Lung (tissue), 12 donors: ENCODE data around the gene ABCA1. TPM values are rescaled to one million over a fixed set of nuclear protein-coding genes. Genes with fewer than 3 reads are reported as not detected.

Source experiments
- ATAC-seq: fragments of 200-7000 bp; cut with Tn5 transposase; one replicate; pipeline ENCODE4 v1.9.1; 2020; ENCODE audit warnings: moderate number of reproducible peaks; ENCODE audit not compliant: insufficient read depth, low FRiP score
- DNase-seq, 3 donors: peaks; one replicate each; pipeline ENCODE4 v3.0.0-alpha.2; 2013 to 2017
- H3K27ac ChIP-seq, 2 donors: one replicate each; pipeline ENCODE4 v1.5.1; 2013; ENCODE audit warnings: mild to moderate bottlenecking in 2 of 2, moderate library complexity in 2 of 2, control low read depth in 1 of 2, inconsistent platforms in 1 of 2, low read depth in 1 of 2, low read length in 1 of 2
- H3K27me3 ChIP-seq, 3 donors: one replicate each; pipeline ENCODE4 v1.5.1; 2013; ENCODE audit warnings: low read length in 2 of 3; ENCODE audit not compliant: control insufficient read depth in 3 of 3, insufficient read depth in 3 of 3
- H3K36me3 ChIP-seq, 4 donors: one replicate each; pipeline ENCODE4 v1.5.1; 2013; ENCODE audit warnings: low read length in 4 of 4, mild to moderate bottlenecking in 1 of 4, moderate library complexity in 1 of 4; ENCODE audit not compliant: control insufficient read depth in 4 of 4, insufficient read depth in 4 of 4
- H3K4me1 ChIP-seq, 5 donors: one replicate each; pipeline ENCODE4 v1.5.1; 2013; ENCODE audit warnings: low read length in 5 of 5, mild to moderate bottlenecking in 2 of 5, moderate library complexity in 1 of 5; ENCODE audit not compliant: control insufficient read depth in 5 of 5, insufficient read depth in 5 of 5
- H3K4me3 ChIP-seq: one replicate; pipeline ENCODE4 v1.5.1; 2013; ENCODE audit warnings: mild to moderate bottlenecking, control low read depth, moderate library complexity
- H3K9ac ChIP-seq, 2 donors: one replicate each; pipeline ENCODE4 v1.5.1; 2013; ENCODE audit warnings: low read length in 2 of 2, control low read depth in 1 of 2; ENCODE audit not compliant: insufficient read depth in 1 of 2
- H3K9me3 ChIP-seq, 4 donors: one replicate each; pipeline ENCODE4 v1.5.1; 2013; ENCODE audit warnings: low read length in 3 of 4, mild to moderate bottlenecking in 1 of 4, moderate library complexity in 1 of 4; ENCODE audit not compliant: control insufficient read depth in 4 of 4, insufficient read depth in 3 of 4
- CTCF ChIP-seq: IDR thresholded peaks from 2 replicates; pipeline ENCODE4 v1.5.1; 2012; ENCODE audit warnings: mild to moderate bottlenecking; ENCODE audit errors: control extremely low read depth, extremely low read depth
- WGBS, 2 donors: extraction: QIAGEN DNeasy Blood & Tissue Kit; methylation state at CpG; one replicate each; pipeline ENCODE4 v1.1.7; 2013; 5-methylcytosine and 5-hydroxymethylcytosine counted together
- polyA plus RNA-seq, 2 donors: library from polyadenylated mRNA; stranded (reverse); fragments of 200-250 nt; gene quantifications; one replicate each; pipeline ENCODE4 v1.2.1, GENCODE V29; 2013
- total RNA-seq, 2 donors: library from RNA; depleted of rRNA in 1 of 2; stranded (reverse); fragments of >200 nt in 1 of 2; gene quantifications; one replicate each; pipeline ENCODE4 v1.2.1, GENCODE V29; 2014 to 2021
- donor health status: control.
- donor health status: control.
- donor health status: Bipolar disorder and iron deficiency.
- donor health status: healthy.
- donor health status: DM: yes; HTN: yes; CAD: no.

ABCA1 gene
- total and polyA plus RNA-seq, 4 donors: 5.4 to 140 (median 16.8) TPM

DNA sequence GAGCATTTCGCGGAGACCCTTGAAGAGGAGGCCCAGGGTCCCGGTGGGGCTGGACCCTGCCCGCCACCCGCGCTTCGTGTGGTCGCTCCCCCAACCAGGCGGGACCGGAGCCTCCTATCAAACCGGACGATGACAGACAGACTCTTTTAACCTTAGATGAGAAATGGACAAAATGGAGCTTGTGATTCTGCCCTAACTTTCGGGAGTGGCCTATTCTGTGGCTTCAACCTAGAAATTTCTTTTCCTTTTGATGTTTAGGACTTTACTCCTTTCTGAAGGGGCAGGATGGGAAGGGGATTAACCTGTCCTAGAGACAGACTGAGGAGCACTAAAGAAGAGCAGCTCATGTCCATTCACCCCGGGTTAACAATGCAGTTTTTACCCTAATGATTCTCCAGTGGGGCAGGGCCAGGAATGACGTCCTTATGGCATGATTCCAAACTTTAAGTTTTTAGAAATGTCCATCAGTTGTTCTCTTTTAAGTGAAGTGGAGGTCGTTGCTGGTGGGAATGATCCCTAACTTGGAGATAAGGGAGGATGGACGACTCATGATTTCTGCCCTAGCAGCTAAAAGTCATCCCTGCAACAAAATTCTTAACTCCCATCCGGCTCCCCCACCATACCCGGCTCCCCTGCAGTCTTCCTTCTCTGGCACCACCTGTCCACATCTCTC is 179.5 kb downstream of the ABCA1 start:
- Histone ChIP-seq H3K4me3 (peak overlapping the region; percentile 97), H3K9me3 (no peaks in the 10 kb centered on the region), H3K27me3 (no peaks in the 10 kb centered on the region), H3K36me3 (peaks cover 0 to 8% (median 4%) of the 10 kb centered on the region in 4 donors), H3K4me1 (peaks cover 0 to 14% (median 0%) of the 10 kb centered on the region in 5 donors), H3K27ac (peak overlapping the region; percentile 92 to 93), H3K9ac (peak overlapping the region; percentile 88 to 95)
- ATAC-seq (no peak), DNase-seq (peak; percentile 52 to 80 (median 77))
- WGBS, 2 donors: 5 to 9% methylated on average over 19 of the region's 19 CpGs
- TF ChIP-seq CTCF: no peak

GRCh38 chr9:104747565-104748358 is 180.2 kb downstream of the ABCA1 start, which contains the start of gene NIPSNAP3A:
Gene NIPSNAP3A, plus strand, starts transcription at chr9:104747683. Its CDS starts 110 bp downstream, at chr9:104747793.
- ATAC-seq (peak; percentile 93), DNase-seq (peak; percentile 89 to 93 (median 92))
- Histone ChIP-seq H3K36me3 (peaks cover 0 to 8% (median 4%) of the 10 kb centered on the region in 4 donors), H3K27me3 (no peaks in the 10 kb centered on the region), H3K9ac (peak within 1 kb of the TSS; percentile 88 to 95), H3K4me1 (peaks cover 0 to 14% (median 0%) of the 10 kb centered on the region in 5 donors), H3K4me3 (peak within 1 kb of the TSS; percentile 97), H3K27ac (peak within 1 kb of the TSS; percentile 92 to 93), H3K9me3 (no peaks in the 10 kb centered on the region)
- no peak for TF ChIP-seq CTCF
- 0% methylated on average over 68 to 71 of the region's 71 CpGs for WGBS, 2 donors

- Histone ChIP-seq H3K27ac (peak overlapping the region; percentile 92 to 93), H3K27me3 (no peaks in the 10 kb centered on the region), H3K36me3 (peaks cover 0 to 3% (median 2%) of the 10 kb centered on the region in 4 donors), H3K4me1 (peaks cover 0 to 14% (median 0%) of the 10 kb centered on the region in 5 donors), H3K9me3 (no peaks in the 10 kb centered on the region), H3K4me3 (peak overlapping the region; percentile 97), H3K9ac (peak overlapping the region; percentile 88 to 95)
- peak; percentile 10 for ATAC-seq
- DNase-seq: no peak
- no peak for TF ChIP-seq CTCF
- WGBS, 2 donors: 0 to 1% methylated on average over 9 of the region's 9 CpGs
These were observed 180.8 kb downstream of the ABCA1 start for GRCh38 chr9:104747245-104747564.
